Panc1 (cell line): ENCODE measurements around the gene GPRC5B. TPM values are rescaled to one million over a fixed set of nuclear protein-coding genes. Genes with fewer than 3 reads are reported as not detected.

Experiments used
- ATAC-seq: fragments of 200-7000 bp; cut with Tn5 transposase; 2 replicates; pipeline ENCODE4 v1.9.1; 2020; ENCODE audit warnings: mild to moderate bottlenecking, moderate library complexity
- BruUV-seq: library from RNA; stranded (reverse); fragments of 400-500 nt; replicated peaks from 2 replicates; lab custom pipeline; 2021; lab: Mats Ljungman, UMichigan
- CTCF ChIA-PET: fragments of 300-600 bp; sonication (Branson Sonifier 250); formaldehyde crosslinking; loops from one replicate; lab custom pipeline; 2022; ENCODE audit warnings: antibody characterized with exemption; lab: Charles Lee
- POLR2A ChIA-PET: fragments of 300-600 bp; sonication (Branson Sonifier 250); formaldehyde crosslinking; loops from one replicate; lab custom pipeline; 2022; ENCODE audit warnings: antibody characterized with exemption; lab: Charles Lee
- DNase-seq: peaks from one replicate; pipeline ENCODE4 v3.0.0-alpha.2; 2010; ENCODE audit warnings: low read depth, low spot score
- H3K27ac ChIP-seq: 2 replicates; pipeline ENCODE4 v1.5.1; 2011; ENCODE audit warnings: mild to moderate bottlenecking, low read length, inconsistent platforms
- H3K27me3 ChIP-seq: fragments of 200-500 bp; sonication (Bioruptor generic); 2 replicates; pipeline ENCODE4 v1.6.0; 2014; ENCODE audit warnings: low read length, inconsistent platforms; ENCODE audit not compliant: control insufficient read depth, insufficient read depth
- H3K36me3 ChIP-seq: fragments of 200-500 bp; sonication (Bioruptor generic); 2 replicates; pipeline ENCODE4 v1.5.1; 2014; ENCODE audit warnings: inconsistent platforms, mild to moderate bottlenecking, low read length, moderate library complexity; ENCODE audit not compliant: control insufficient read depth, insufficient read depth
- H3K4me1 ChIP-seq: 2 replicates; pipeline ENCODE4 v1.5.1; 2011; ENCODE audit warnings: inconsistent platforms, mild to moderate bottlenecking, low read length, moderate library complexity; ENCODE audit not compliant: control insufficient read depth, insufficient read depth
- H3K4me3 ChIP-seq, 2 experiments: 2 replicates each; pipeline ENCODE4 v1.5.1; 2011 to 2012; ENCODE audit warnings: low read depth in 2 of 2, low read length in 2 of 2, mild to moderate bottlenecking in 2 of 2, inconsistent platforms in 1 of 2, moderate library complexity in 1 of 2
- H3K9me3 ChIP-seq: fragments of 200-500 bp; sonication (Bioruptor generic); 2 replicates; pipeline ENCODE4 v1.5.1; 2014; ENCODE audit warnings: low read depth, mild to moderate bottlenecking, inconsistent platforms, low read length, moderate library complexity; ENCODE audit not compliant: control insufficient read depth, insufficient read depth
- CTCF ChIP-seq: fragments of 450-650 bp; IDR thresholded peaks from 2 replicates; pipeline ENCODE4 v1.5.1; 2017; ENCODE audit warnings: mild to moderate bottlenecking
- POLR2AphosphoS5 ChIP-seq: IDR thresholded peaks from 2 replicates; pipeline ENCODE4 v1.6.1; 2012; ENCODE audit warnings: mild to moderate bottlenecking, low read depth, low read length, moderate library complexity
- SIN3A ChIP-seq: IDR thresholded peaks from 2 replicates; pipeline ENCODE4 v1.6.1; 2012; ENCODE audit warnings: low read depth, mild to moderate bottlenecking, low read length, moderate library complexity, borderline replicate concordance; ENCODE audit not compliant: insufficient read depth
- TCF7L2 ChIP-seq: IDR thresholded peaks from 2 replicates; pipeline ENCODE4 v1.6.1; 2011; ENCODE audit warnings: mild to moderate bottlenecking, low read depth, low read length, inconsistent platforms
- in situ Hi-C: cut with HindIII; loops from 2 replicates; pipeline ENCODE4 v1.10.0; 2016; ENCODE audit warnings: low sequenced_read_pairs, low pct_unique_long_range_greater_than_20kb
- intact Hi-C: fragments of 100-400 bp; cut with micrococcal nuclease; formaldehyde crosslinking; loops from one replicate; pipeline ENCODE4 v1.10.0; 2022; ENCODE audit not compliant: unreplicated experiment
- total RNA-seq: library from RNA; stranded (reverse); gene quantifications from one replicate; pipeline ENCODE4 v1.2.1, GENCODE V29; 2021; ENCODE audit not compliant: unreplicated experiment
- TF ChIP-seq, protein P1 (sequence below), 2 experiments: IDR thresholded peaks; 2 replicates each; pipeline ENCODE4 v1.6.1; 2011 to 2012; ENCODE audit warnings: low read depth in 2 of 2, control low read depth in 1 of 2, low read length in 1 of 2, mild to moderate bottlenecking in 1 of 2, moderate library complexity in 1 of 2; ENCODE audit not compliant: insufficient read depth in 1 of 2

GPRC5B gene
- total RNA-seq, 1 experiment from 2014 or later: 10.4 TPM

- ChIA-PET CTCF (interaction anchor here (3.9 kb wide), 1 partner anchor 392 kb away, joined by 93 read pairs; no protein-coding TSS in a partner anchor), POLR2A (interaction anchor here (0.7 kb wide), 1 partner anchor 405 kb away, joined by 5 read pairs; no protein-coding TSS in a partner anchor)
- Histone ChIP-seq H3K27me3 (no peaks in the 10 kb centered on the region), H3K9me3 (no peaks in the 10 kb centered on the region), H3K36me3 (no peaks in the 10 kb centered on the region), H3K27ac (no peak overlapping the region), H3K4me1 (no peaks in the 10 kb centered on the region), H3K4me3 (no peak overlapping the region)
- in situ Hi-C loops: no loop called here
- intact Hi-C loops: no loop called here
- ATAC-seq (no peak), DNase-seq (no peak)
- BruUV-seq: no TSS peak
- TF ChIP-seq CTCF: no peak
- no peak for TF ChIP-seq SIN3A
- TF ChIP-seq, protein P1, sequence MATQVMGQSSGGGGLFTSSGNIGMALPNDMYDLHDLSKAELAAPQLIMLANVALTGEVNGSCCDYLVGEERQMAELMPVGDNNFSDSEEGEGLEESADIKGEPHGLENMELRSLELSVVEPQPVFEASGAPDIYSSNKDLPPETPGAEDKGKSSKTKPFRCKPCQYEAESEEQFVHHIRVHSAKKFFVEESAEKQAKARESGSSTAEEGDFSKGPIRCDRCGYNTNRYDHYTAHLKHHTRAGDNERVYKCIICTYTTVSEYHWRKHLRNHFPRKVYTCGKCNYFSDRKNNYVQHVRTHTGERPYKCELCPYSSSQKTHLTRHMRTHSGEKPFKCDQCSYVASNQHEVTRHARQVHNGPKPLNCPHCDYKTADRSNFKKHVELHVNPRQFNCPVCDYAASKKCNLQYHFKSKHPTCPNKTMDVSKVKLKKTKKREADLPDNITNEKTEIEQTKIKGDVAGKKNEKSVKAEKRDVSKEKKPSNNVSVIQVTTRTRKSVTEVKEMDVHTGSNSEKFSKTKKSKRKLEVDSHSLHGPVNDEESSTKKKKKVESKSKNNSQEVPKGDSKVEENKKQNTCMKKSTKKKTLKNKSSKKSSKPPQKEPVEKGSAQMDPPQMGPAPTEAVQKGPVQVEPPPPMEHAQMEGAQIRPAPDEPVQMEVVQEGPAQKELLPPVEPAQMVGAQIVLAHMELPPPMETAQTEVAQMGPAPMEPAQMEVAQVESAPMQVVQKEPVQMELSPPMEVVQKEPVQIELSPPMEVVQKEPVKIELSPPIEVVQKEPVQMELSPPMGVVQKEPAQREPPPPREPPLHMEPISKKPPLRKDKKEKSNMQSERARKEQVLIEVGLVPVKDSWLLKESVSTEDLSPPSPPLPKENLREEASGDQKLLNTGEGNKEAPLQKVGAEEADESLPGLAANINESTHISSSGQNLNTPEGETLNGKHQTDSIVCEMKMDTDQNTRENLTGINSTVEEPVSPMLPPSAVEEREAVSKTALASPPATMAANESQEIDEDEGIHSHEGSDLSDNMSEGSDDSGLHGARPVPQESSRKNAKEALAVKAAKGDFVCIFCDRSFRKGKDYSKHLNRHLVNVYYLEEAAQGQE (IDR thresholded peaks at IDR 0.05; ENCODE audit: insufficient read depth in 1 of 2, low read depth in 2 of 2, low read length in 1 of 2): no peak
- TF ChIP-seq POLR2AphosphoS5: no peak
- TF ChIP-seq TCF7L2: no peak
These were observed 24.3 kb upstream of the GPRC5B start for GRCh38 chr16:19908921-19909320.

- H3K4me3 ChIP-seq: no peak overlapping the region
- BruUV-seq: no TSS peak
- POLR2A ChIA-PET: no interaction called here
- H3K27me3 ChIP-seq: no peaks in the 10 kb centered on the region
- no peaks in the 10 kb centered on the region for H3K36me3 ChIP-seq
- no peak overlapping the region for H3K27ac ChIP-seq
- ATAC-seq: peak; percentile 99
- peak; percentile 98 for TF ChIP-seq CTCF
- TF ChIP-seq POLR2AphosphoS5: no peak
- TF ChIP-seq, protein P1 (IDR thresholded peaks at IDR 0.05; ENCODE audit: insufficient read depth in 1 of 2, low read depth in 2 of 2, low read length in 1 of 2): 0 out of 4 replicates have a peak, but pooled peaks of 1 of the 2 experiments have one; percentile 53
- TF ChIP-seq SIN3A: no peak
- DNase-seq: peak; percentile 65
- intact Hi-C loops (loop anchor here (1.0 kb wide), 2 partner anchors 393 to 476 kb away; no protein-coding TSS in a partner anchor), in situ Hi-C loops (no loop called here)
- CTCF ChIA-PET: interaction anchor here (0.5 to 3.9 kb wide), 23 partner anchors 8 to 1107 kb away, joined by 3 to 93 read pairs (median 3); no protein-coding TSS in a partner anchor
- H3K4me1 ChIP-seq: no peaks in the 10 kb centered on the region
- no peaks in the 10 kb centered on the region for H3K9me3 ChIP-seq
These were observed 22.7 kb upstream of the GPRC5B start for GRCh38 chr16:19907161-19907992.
